Karpas-422 (cell line): Measurements from ENCODE around the gene BDP1. TPM values are rescaled to one million over a fixed set of nuclear protein-coding genes. Genes with fewer than 3 reads are reported as not detected.
"Not testable (repeated sequence)": the region's sequence is repeated elsewhere in the genome, so short reads cannot be mapped to it uniquely, and the experiment has no call there.

ENCODE experiments used
- DNase-seq: peaks from one replicate; pipeline ENCODE4 v3.0.0-alpha.2; 2015
- H2AFZ ChIP-seq: fragments of 200-600 bp; sonication (generic); 2 replicates; pipeline ENCODE4 v1.6.1; 2014; ENCODE audit warnings: antibody characterized with exemption, low read length, mixed read lengths
- H3K27ac ChIP-seq: fragments of 200-600 bp; sonication (generic); 2 replicates; pipeline ENCODE4 v1.5.1; 2014; ENCODE audit warnings: mild to moderate bottlenecking, low read length, moderate library complexity
- H3K27me3 ChIP-seq: fragments of 200-600 bp; sonication (generic); 2 replicates; pipeline ENCODE4 v1.6.1; 2014; ENCODE audit warnings: low read length, mixed read lengths
- H3K36me3 ChIP-seq: fragments of 200-600 bp; sonication (generic); 2 replicates; pipeline ENCODE4 v1.6.1; 2014; ENCODE audit warnings: low read length, mixed read lengths; ENCODE audit not compliant: insufficient read depth
- H3K4me1 ChIP-seq: fragments of 200-600 bp; sonication (generic); 2 replicates; pipeline ENCODE4 v1.6.1; 2014; ENCODE audit warnings: mild to moderate bottlenecking, low read length, mixed read lengths
- H3K4me2 ChIP-seq: fragments of 200-600 bp; sonication (generic); 2 replicates; pipeline ENCODE4 v1.6.1; 2014; ENCODE audit warnings: low read length, low read depth, mild to moderate bottlenecking; ENCODE audit not compliant: poor library complexity, severe bottlenecking
- H3K4me3 ChIP-seq: fragments of 200-600 bp; sonication (generic); 2 replicates; pipeline ENCODE4 v1.5.1; 2014; ENCODE audit warnings: mild to moderate bottlenecking, antibody characterized with exemption, low read length, mixed read lengths
- H3K79me2 ChIP-seq: fragments of 200-600 bp; sonication (generic); 2 replicates; pipeline ENCODE4 v1.6.1; 2014; ENCODE audit warnings: mild to moderate bottlenecking, low read length, mixed read lengths
- H3K9ac ChIP-seq: fragments of 200-600 bp; sonication (generic); 2 replicates; pipeline ENCODE4 v1.6.0; 2014; ENCODE audit warnings: low read length
- H3K9me2 ChIP-seq: fragments of 200-600 bp; sonication (generic), shearing (Covaris generic); replicated peaks from 2 replicates; pipeline ENCODE4 v1.6.0; 2014; ENCODE audit warnings: mild to moderate bottlenecking, low read length, moderate library complexity; ENCODE audit not compliant: insufficient read depth
- H3K9me3 ChIP-seq: fragments of 300-700, 200-600 bp; sonication (generic); 2 replicates; pipeline ENCODE4 v1.6.1; 2014; ENCODE audit warnings: low read length, mixed read lengths
- H4K20me1 ChIP-seq: fragments of 200-600 bp; sonication (generic); 2 replicates; pipeline ENCODE4 v1.6.1; 2014; ENCODE audit warnings: mild to moderate bottlenecking, antibody characterized with exemption, low read length, low read depth; ENCODE audit not compliant: insufficient read depth
- total RNA-seq: library from RNA; depleted of rRNA; stranded (reverse); fragments of >200 nt; shearing (Covaris generic); gene quantifications from 2 replicates; pipeline ENCODE4 v1.2.3, GENCODE V29; 2014; ENCODE audit warnings: low replicate concordance

BDP1 gene
- total RNA-seq, 1 experiment from 2014 or later, result 42.5 TPM

GRCh38 chr5:71528206-71528605 is 72.8 kb downstream of the BDP1 start:
- H3K27me3 ChIP-seq, result no peaks in the 10 kb centered on the region
- H3K4me3 ChIP-seq, result no peak overlapping the region
- H2AFZ ChIP-seq, result no peak overlapping the region
- no peak overlapping the region for H3K4me2 ChIP-seq
- H3K4me1 ChIP-seq, result peaks cover 7% of the 10 kb centered on the region
- H3K79me2 ChIP-seq, result peaks cover 23% of the 10 kb centered on the region
- H3K9ac ChIP-seq, result no peak overlapping the region
- H4K20me1 ChIP-seq, result no peaks in the 10 kb centered on the region
- no peak for DNase-seq
- H3K27ac ChIP-seq, result no peak overlapping the region
- H3K36me3 ChIP-seq, result peaks cover 21% of the 10 kb centered on the region
- H3K9me2 ChIP-seq, result no peaks in the 10 kb centered on the region
- no peaks in the 10 kb centered on the region for H3K9me3 ChIP-seq

- no peak overlapping the region for H3K4me3 ChIP-seq
- no peaks in the 10 kb centered on the region for H3K9me3 ChIP-seq
- no peak overlapping the region for H3K9ac ChIP-seq
- no peaks in the 10 kb centered on the region for H3K9me2 ChIP-seq
- no peaks in the 10 kb centered on the region for H3K27me3 ChIP-seq
- no peak overlapping the region for H3K4me2 ChIP-seq
- DNase-seq, result peak; percentile 57
- H3K36me3 ChIP-seq, result peaks cover 20% of the 10 kb centered on the region
- H4K20me1 ChIP-seq, result no peaks in the 10 kb centered on the region
- no peak overlapping the region for H2AFZ ChIP-seq
- peaks cover 7% of the 10 kb centered on the region for H3K4me1 ChIP-seq
- H3K27ac ChIP-seq, result no peak overlapping the region
- H3K79me2 ChIP-seq, result peaks cover 27% of the 10 kb centered on the region
These were observed 74.2 kb downstream of the BDP1 start for GRCh38 chr5:71529682-71530081.

GRCh38 chr5:71533142-71533541 is 77.7 kb downstream of the BDP1 start:
- no peak overlapping the region for H3K9ac ChIP-seq
- peaks cover 36% of the 10 kb centered on the region for H3K79me2 ChIP-seq
- no peak overlapping the region for H2AFZ ChIP-seq
- peaks cover 7% of the 10 kb centered on the region for H3K4me1 ChIP-seq
- H4K20me1 ChIP-seq, result no peaks in the 10 kb centered on the region
- H3K4me2 ChIP-seq, result no peak overlapping the region
- no peaks in the 10 kb centered on the region for H3K9me2 ChIP-seq
- no peak overlapping the region for H3K4me3 ChIP-seq
- H3K9me3 ChIP-seq, result no peaks in the 10 kb centered on the region
- peaks cover 27% of the 10 kb centered on the region for H3K36me3 ChIP-seq
- no peak overlapping the region for H3K27ac ChIP-seq
- DNase-seq, result no peak
- H3K27me3 ChIP-seq, result no peaks in the 10 kb centered on the region

GRCh38 chr5:71533615-71534014 is 78.2 kb downstream of the BDP1 start:
- DNase-seq, result peak; percentile 72
- H3K9me3 ChIP-seq, result no peaks in the 10 kb centered on the region

GRCh38 chr5:71537687-71538086 is 82.2 kb downstream of the BDP1 start:
- Histone ChIP-seq H3K36me3 (peaks cover 47% of the 10 kb centered on the region), H3K79me2 (peaks cover 28% of the 10 kb centered on the region), H4K20me1 (no peaks in the 10 kb centered on the region), H3K27ac (no peak overlapping the region), H3K9me3 (no peaks in the 10 kb centered on the region), H3K9me2 (no peaks in the 10 kb centered on the region), H3K4me3 (no peak overlapping the region), H2AFZ (no peak overlapping the region), H3K4me1 (no peaks in the 10 kb centered on the region), H3K9ac (no peak overlapping the region), H3K27me3 (no peaks in the 10 kb centered on the region), H3K4me2 (no peak overlapping the region)
- DNase-seq, result no peak

More at GRCh38 chr5:71533615-71534014, 78.2 kb downstream of the BDP1 start:
- Histone ChIP-seq H4K20me1 (no peaks in the 10 kb centered on the region), H3K27ac (no peak overlapping the region), H3K36me3 (peaks cover 27% of the 10 kb centered on the region), H3K4me3 (no peak overlapping the region), H3K27me3 (no peaks in the 10 kb centered on the region), H3K4me2 (no peak overlapping the region), H3K79me2 (peaks cover 34% of the 10 kb centered on the region), H3K4me1 (peaks cover 7% of the 10 kb centered on the region), H3K9ac (no peak overlapping the region), H2AFZ (no peak overlapping the region), H3K9me2 (no peaks in the 10 kb centered on the region)

- not testable (repeated sequence) for H3K4me2 ChIP-seq, H3K9me3 ChIP-seq, H3K4me3 ChIP-seq, H3K9me2 ChIP-seq, H3K9ac ChIP-seq, H4K20me1 ChIP-seq, DNase-seq, H3K79me2 ChIP-seq, H2AFZ ChIP-seq, H3K27ac ChIP-seq, H3K4me1 ChIP-seq, H3K27me3 ChIP-seq
- peaks cover 57% of the 10 kb centered on the region for H3K36me3 ChIP-seq
These were observed 95.4 kb downstream of the BDP1 start for GRCh38 chr5:71550885-71551284.

- H3K4me1 ChIP-seq, H3K9ac ChIP-seq, H3K9me2 ChIP-seq, H2AFZ ChIP-seq, H3K4me2 ChIP-seq, H3K9me3 ChIP-seq, H3K27me3 ChIP-seq, H3K79me2 ChIP-seq, H3K27ac ChIP-seq, H4K20me1 ChIP-seq, H3K4me3 ChIP-seq, DNase-seq: not testable (repeated sequence)
- H3K36me3 ChIP-seq, result peaks cover 57% of the 10 kb centered on the region
These were observed 96.1 kb downstream of the BDP1 start for GRCh38 chr5:71551582-71551981.

GRCh38 chr5:71552026-71552749 is 96.7 kb downstream of the BDP1 start:
- not testable (repeated sequence) for H3K9me3 ChIP-seq
- peaks cover 56% of the 10 kb centered on the region for H3K36me3 ChIP-seq

More at GRCh38 chr5:71552026-71552749, 96.7 kb downstream of the BDP1 start:
- not testable (repeated sequence) for H3K9ac ChIP-seq, H3K4me3 ChIP-seq, DNase-seq, H3K4me2 ChIP-seq, H3K27me3 ChIP-seq, H3K4me1 ChIP-seq, H4K20me1 ChIP-seq, H3K9me2 ChIP-seq, H3K27ac ChIP-seq, H2AFZ ChIP-seq, H3K79me2 ChIP-seq
